ENCODE data around the gene ADGRD1.

The ADGRD1 gene

DNA sequence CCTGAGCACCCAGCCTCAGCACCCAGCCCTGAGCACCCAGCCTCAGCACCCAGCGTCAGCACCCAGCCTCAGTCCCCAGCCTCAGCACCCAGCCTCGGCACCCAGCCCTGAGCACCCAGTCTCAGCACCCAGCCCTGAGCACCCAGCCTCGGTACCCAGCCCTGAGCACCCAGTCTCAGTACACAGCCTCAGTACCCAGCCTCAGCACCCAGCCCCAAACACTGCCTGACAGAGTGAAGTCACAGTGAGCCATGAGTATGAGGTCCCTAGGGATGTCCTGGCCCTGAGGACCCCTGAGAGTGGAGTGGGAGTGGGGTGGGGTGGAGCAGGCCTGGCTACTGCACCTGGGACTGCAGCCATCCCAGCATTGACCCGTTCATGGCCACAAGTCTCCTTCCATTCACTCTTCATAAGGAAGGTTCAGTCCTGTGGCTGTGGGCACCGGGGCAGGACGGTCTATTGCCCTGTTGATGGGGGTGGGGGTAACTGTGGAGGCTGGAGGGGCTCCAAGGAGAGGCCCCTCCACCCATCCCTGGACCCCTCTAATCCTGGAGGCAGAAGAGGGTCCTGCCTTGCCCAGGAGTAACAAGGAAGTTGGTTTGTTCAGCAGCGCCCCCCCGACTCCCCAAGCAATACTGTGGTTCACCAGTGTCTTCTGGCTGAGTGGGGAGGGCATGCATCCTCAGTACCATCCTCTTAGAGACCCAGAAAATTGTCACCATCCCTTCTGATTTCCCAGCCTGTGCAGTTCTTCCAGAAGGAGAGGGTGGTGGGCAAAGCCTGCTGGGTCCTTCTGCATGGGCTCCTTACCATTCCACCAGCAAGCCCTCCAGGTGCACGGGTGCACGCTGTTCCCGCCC lies 140.5 kb downstream of the ADGRD1 start:
- DNase-seq, result no peak

DNA sequence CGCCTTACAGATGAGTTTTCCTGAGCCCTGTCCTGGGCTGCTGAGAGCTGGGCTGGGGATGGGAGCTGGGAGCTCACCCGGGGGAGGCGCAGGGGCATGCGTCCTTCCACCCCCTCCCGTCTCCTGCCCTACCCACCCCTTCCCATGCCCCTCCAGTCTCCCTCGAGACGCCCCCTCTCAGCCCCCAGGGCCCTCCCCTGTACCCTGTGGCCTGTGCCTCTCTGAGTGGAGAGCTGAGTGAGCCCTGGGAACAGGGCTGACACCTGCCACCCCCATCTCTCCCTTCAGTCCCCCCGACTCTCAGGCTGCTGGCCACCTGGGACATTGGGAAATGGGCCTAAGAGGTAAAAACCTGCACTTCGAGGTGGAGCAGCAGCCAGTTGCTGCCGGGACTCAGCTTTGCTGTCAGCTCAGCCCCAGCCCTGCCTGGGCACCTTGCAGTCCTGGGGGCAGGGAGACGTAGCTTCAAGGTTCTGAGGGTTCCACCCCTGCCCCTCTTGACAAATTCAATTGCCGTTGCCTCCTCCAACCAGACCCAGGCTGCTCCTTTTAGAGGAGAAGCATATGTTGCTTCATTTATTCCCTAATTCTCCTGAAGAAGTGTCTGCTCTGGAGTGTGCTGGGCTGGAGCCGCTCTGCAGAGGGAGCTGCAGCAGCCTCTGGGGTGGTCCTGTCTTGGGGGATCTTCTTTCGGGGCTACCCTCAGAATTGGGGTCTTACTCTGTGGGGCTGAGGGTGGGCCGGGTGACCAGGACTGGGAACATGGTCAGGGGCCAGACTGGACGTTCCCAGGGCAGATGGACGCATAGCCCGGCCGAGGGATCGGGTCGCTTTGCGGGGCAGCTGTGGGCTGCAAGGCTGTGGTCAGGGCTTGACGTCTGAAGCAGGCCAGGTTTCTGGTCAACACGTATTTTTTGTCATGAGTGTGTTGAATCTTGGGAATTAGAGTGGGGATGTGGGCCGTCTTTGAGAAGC lies 141.4 kb downstream of the ADGRD1 start:
- DNase-seq, result no peak

DNA sequence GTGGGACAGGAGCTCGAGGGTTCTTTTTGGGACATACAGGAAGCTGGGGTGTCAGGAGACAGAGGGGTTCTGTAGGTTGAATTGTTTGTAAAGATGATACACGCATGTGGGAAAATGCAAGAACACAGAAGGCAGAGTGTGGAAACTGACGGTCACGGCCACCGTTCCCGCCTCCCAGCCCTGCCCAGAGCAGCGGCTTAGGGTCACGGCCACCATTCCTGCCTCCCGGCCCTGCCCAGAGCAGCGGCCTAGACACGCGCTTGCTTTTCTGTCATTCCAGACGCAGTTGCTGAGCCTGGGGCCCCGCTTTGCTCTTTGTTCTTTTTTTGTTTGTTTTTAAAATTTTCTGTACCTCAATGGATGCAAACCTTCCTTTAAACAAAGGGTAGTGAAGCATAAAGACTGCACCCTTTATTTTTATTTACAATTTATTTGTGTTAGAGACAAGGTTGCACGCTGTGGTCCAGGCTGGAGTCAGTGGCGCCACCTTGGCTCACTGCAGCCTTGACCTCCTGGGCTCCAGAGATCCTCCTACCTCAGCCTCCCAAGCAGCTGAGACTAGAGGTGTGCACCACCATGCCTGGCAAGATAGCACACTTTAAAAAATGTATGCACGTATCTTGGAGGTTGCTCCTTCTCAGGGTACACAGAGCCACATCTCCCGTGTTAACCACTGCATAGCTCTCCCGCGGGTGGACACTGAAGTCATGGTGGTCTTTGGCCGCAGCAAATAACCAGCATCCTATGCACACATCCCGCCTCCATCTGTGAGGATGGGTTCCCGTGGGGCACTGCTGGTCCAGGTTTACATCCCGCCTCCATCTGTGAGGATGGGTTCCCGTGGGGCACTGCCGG lies 142.3 kb downstream of the ADGRD1 start:
- no peak for DNase-seq

DNA sequence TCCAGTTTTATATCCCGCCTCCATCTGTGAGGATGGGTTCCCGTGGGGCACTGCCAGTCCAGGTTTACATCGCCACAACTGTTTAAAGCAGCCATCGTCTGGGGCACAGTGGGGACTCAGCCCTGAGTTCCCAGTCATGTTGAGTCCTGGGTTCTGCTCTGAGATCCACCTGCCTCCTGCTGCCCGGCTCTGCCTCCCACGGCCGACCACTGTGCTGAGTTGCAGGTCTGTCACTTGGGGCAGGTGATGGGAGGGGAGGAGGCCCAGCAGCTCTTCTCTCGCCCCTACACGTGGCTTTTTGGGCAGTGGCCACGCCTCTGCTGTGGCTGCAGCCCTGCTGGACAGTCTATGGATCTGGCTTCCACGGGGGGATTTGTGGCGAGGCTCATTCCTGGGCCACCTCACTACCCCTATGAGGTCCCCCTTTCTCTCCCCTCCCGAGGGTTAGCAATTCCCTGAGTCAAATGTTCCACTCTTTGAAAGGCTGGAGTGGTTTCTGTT lies 143.0 kb downstream of the ADGRD1 start:
- DNase-seq, result no peak

DNA sequence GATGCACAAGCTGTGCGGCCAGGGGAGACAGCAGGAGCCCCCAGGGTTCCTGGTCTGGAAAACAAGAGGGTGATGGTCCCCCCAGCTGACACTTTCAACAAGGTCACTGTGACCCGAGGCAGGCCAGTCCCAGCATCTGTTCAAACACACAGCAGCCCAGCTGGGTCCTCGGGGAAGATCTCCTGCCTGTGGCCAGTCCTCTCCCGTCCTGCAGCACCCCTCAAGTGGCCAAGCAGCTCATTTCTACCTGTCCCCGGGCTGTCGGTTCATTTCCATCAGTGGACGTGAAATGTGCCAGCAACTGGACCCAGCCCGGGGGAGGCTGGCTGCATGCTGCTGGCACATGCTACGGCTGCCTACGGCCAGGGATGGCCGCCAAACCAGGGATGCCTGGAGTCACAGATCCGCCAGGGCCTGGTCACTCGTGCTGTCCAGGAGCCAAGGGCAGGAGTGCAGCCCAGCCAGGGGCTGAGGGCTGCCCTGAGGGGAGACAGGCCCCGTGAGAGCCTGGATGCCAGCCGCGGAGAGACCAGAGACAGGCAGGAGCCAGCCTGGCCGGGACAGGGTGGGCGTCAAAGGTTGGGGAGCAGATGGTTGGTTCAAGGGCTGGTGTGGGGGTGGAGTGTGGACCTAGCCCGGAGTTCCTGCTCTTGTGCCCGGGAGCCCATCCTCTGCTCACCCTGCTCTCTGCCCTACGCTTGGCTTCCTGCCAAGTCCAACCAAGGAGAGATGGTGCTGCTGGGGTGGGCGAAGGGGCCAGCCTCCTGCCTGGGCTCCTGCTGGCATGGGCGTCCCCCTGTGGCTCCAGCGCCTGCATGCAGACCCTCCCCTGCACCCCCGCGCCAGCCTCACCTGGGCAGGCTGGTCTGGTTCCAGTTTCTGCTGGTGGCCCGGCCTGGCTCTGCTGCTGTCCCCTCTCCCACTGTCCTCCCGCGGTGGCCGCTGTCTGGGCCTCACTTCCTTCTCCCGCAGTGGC lies 143.8 kb downstream of the ADGRD1 start:
- DNase-seq, result no peak

DNA sequence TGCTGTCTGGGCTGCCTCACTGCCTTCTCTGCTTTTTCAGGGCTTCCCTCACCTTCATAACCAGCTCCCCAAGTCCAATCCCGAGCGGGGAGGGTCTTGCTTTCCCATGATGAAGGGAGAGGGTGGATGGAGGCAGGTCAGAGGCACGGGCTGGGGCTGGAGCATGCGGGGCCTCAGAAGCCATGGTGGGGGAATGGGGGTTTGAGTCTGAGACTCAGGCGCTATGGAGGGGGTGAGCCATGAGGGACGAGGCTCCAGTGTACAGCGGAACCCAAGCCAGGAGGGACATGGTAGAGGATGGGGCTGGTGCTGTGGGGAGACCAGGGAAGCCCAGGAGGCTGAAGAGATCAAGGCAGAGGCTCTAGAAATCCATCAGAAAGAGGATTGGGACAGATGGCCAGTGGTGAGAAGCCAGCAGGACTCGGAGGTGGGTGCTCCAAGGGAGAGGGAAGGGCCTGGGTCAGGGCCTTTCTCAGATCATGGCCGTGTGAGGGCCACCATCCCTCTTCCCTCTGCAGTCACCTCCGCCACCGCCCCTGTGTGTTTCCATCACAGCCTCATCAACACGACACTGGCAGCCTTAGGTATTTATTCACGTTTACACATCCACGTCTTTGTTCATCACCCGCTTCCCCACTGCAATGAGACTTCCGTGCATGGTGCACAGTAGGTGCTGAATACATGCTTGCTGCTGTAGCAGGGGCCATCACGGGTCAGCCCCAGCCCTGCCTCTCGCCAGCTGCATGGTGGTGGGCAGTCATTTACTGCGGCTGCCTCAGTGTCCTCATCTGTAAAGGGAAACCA lies 144.7 kb downstream of the ADGRD1 start:
- DNase-seq, result no peak

DNA sequence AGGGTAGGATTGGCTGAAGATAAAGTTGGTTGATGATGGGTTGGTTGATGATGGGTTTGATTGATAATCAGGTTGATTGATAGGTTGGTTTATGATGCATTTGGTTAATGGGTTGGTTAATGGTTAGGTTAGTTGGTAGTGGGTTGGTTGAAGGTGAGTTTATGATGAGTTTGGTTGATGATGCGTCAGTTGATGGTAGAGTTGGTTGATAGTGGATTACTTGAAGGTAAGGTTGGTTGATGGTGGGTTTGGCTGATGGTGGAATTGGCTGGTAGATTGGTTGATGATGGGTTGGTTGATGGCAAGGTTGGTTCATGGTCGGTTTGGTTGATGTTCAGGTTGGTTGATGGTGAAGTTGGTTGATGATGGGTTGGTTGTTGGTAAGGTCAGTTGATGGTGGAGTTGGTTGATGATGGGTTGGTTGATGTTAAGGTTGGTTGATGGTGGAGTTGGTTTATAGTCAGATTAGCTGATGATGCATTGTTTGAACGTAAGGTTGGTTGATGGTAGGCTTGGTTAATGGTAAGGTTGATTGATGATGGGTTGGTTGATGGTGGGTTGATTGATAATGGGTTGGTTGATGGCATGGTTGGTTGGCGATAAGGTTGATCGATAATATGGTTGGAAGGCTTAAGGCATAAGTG lies 146.4 kb downstream of the ADGRD1 start:
- no peak for DNase-seq

DNA sequence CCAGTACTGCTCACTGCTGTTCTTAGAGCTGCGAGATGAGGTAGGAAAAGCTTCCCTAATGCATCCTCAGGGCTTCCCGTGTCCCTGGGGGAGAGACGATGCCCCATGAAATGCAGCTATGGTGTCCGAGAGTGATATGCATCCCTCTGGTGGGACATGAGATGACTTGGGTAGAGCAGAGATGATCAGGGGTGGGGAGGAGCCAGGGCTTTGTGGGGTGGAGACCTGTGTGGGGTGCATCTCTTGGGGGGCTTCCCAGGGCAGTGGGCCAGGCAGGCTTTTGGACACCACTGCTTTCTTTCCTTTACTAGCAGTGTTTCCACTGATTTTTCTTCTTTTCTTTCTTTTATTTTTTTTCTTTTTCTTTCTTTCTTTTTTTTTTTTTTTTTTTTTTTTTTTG lies 147.3 kb downstream of the ADGRD1 start:
- DNase-seq, result no peak

DNA sequence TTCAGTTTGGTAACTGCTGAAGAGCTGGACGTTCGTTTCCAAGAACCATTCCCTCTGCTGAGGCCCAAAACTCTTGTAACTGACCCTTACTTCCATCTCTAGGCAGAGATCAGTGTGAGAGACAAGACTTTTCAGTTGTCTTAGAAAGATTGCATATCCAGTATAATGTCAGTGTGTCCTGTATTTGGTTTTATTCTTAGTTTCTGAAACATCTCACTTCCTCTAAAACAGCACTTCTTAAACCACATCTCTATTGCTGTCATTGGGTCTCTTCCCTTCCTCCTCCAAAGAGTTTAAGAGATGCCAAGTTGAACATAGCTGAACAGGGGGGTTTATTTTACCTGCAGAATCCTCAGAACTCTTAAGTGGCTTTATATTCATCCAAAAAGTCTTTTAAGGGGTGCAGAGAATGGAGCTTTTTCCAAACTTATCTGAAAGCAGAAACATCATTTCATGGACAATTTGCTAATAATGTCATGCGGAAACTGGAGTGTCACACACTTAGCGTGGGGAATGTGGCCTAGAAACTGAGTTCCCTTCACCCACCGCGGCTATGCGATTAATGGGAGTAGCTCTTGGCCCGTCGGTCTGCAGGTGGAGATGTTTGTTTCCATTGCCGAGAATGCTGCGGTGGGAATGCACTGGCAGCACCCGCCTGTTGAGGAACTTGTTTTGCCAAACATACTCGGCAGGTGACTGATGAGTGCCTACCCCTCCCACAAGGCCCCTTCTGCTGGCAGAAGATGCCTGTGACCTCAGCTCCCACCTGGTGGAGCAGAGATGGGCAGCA lies 148.2 kb downstream of the ADGRD1 start:
- DNase-seq, result no peak

DNA sequence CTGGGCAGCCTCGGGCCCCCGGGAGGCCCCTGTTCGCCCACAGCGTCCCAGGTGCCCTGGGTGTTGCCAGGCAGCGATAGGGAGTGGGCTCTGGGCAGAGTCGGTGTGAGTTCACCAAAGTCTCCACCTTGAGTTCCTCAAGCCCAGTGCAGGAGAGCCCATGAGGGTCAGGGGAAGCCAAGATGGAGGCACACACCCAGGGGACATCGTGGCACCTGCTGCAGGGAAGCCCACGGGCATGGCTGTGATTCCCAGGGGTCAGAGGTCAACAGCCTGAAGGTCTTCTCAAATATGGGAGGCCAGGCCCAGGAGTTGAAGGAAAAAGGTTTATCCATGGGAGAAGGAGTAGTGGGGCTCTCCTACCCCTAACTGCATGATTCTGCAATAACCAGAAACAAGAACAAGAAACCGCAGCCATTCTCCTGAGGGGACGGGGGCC lies 148.8 kb downstream of the ADGRD1 start:
- no peak for DNase-seq

DNA sequence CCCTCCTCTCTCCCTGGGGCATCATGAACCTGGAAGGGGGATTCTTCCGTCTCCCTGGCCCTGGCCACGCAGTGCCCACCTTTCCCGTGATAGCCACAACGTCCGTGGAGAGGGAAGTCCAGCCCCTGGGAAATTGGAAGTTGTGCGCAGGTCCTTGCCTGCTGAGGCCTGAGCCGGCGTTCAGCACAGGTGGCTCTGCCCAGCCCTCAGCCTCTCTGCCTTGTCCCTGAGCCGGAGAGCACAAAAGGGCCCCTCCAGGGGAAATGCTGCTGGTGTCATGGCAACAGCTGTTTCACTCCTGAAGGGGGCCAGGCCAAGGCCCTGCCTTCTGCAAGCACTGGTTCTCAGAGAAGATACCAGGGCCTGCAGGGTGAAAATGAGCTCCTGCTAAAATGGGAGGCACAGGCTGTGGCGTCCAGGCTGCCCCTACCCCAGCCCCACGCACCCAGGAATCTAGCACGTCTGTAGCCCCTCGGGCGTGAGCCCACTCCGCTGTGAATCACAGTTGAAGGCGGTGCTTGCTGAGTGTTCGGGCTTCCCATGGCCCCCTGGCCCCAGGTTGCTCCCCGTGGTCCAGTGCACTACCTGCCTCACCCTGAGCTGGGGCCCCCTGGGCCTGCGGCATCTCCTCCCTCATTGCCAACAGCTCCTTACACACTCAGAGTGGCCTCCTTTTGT lies 149.4 kb downstream of the ADGRD1 start:
- DNase-seq, result no peak

DNA sequence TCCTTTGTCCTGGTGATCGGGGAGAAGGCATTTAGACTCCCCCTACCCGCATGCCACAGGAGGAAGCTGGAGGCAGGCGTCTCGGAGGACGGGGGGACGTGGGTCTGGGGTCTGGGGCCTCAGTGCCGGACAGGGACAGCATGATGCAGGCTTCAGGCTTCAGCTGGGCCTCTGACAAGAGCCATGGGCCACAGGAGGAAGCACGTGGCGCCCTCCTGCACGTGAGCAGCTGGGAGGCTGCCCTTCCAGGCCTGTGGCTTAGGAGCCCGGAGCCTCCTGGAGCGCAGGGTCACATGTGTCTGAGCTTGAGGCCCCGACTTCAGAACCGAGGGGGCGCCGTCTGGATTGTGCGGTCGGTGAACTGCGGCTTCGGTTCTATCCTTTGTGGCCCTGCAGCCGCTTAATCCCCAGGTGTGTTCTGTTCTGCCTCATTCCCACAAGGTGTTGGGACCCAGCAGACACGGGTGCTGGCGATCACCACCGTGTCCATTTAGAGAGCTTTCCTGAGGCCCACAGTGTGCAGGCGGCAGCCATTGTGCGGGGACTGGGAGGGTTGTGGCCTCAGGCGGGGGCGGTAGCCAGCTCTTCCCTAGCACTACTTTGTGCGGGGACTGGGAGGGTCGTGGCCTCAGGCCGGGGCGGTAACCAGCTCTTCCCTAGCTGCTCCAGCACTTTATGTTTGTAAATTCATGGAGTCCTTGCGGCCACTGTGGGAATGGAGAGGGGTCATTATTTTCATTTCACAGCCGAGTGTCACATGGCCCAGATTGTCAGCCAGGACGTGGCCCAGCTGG lies 150.2 kb downstream of the ADGRD1 start:
- DNase-seq, result no peak

DNA sequence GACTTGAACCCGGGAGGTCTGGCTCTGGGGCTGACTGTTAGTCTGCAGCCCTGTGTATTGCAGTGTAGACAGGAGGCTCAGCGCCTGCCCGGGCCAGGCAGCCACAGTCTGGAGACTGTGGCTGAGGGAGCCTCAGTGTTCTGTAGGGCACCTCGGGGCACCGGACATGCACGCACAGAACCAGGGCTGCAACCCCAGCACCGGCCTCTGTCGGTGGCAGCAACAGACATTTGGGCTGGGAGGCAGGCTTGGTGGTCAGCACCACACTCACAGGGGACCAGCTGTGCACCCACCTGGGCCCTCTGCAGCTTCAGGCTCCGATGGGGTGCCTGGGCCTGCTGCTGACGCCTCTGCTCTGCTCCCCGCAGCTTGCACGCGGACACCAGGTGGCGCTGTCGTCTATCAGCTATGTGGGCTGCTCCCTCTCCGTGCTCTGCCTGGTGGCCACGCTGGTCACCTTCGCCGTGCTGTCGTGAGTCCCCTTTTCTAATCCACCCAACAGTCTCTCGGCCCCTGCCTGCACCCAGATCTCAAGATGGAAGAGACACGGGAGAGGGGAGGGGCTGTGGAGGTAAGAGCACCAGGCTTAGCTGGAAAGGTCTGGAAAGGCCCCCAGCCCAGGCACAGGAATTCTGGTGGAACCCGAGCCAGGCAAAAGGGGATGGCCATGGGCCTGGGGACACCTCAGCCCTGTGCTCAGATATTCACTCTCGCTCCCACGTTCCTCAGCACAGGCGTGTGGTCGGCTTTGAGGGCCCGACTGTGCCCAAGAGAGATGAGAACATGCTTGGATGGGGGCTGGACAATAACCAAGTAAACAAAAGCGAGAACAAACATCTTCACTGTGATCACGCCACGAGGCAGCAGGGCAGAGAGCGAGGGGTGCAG lies 151.0 kb downstream of the ADGRD1 start:
- peak; percentile 47 for DNase-seq

DNA sequence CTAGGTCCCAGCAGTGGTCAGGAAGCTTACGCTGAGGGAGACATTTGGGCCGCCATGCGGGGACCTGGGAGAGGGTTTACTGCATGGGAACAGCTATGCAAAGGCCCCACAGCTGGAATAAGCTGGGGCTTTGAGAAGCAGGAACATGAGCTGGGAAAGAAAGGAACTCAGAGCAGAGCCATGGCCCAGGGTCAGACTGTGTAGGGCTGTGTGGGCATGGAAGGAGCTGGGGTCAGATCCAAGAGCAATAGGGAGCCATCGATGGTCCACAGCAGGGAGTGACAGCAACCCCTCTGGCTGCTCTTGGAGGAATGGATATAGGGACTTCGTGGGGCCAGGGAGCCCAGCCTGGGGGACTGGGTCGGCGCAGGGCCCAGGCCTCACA lies 151.6 kb downstream of the ADGRD1 start:
- no peak for DNase-seq

DNA sequence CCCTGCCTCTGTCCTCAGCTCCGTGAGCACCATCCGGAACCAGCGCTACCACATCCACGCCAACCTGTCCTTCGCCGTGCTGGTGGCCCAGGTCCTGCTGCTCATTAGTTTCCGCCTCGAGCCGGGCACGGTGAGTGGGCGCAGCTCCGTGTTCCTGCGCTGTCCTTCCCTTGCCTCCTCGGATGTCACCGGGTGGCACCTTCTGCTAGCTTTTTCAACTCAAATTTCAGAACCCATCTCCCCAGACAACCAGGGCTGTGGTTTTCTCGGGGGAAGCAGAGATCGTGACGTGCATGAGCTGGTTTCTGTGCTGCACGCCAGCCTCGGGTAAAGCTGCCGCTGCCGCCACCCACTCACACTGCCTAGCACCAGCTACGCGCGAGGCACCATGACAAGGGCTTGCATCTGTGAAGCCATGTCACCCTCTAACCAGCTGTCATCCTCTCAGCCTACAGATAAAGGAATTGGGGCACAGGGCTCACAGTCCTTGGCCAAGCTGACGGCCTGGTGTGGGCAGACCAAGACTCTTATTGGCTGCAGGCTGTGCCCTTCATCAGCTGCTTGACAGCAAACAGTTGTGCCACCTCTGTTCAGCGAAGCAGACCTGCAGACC lies 152.1 kb downstream of the ADGRD1 start:
- DNase-seq, result no peak

DNA sequence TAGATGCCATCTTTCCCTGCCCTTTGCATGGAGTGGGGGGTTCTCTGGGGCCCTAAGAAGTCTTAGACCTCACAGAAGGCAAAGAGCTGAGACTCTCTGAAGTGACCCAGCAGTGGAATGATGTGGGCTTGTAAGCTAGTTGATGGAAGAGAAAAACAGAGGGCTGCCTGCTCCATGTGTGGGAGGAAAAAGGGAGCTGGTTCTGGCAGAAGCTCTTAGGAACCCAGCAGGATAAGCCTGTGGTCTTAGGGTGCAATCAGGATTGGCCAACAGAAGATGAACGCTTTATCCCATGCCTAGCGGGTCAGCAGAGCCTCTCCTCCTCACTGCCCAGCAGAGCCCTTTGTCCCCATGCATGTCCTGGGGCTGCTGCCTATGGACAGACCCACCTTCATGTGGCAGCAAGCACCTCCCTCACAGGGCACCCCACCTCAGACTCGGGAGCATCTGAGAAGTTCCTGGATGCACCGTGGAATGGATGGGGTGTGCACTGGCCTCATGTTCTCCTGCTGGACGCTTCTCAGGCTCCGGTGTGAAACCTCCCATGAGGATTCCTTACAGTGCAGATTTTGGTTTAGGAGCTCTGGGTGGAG lies 152.7 kb downstream of the ADGRD1 start:
- no peak for DNase-seq

Data from NCI-H510A treated with DMSO at 0.1 percent for 48 hours (cell line).